Tibial nerve (tissue), 3 donors: ENCODE data around the gene CDK2.

Experiments used
- POLR2A ChIP-seq, 2 donors: fragments of 450-650 bp; IDR thresholded peaks; one replicate each; pipeline ENCODE4 v1.6.1; 2017; ENCODE audit warnings: antibody characterized with exemption in 2 of 2, mild to moderate bottlenecking in 2 of 2, moderate library complexity in 2 of 2
- TF ChIP-seq, protein P1 (sequence below), 5 experiments: fragments of 200-600 bp in 3 of 5; fragments of 450-650 bp in 2 of 5; sonication (generic) in 3 of 5; IDR thresholded peaks; one replicate each; pipeline ENCODE4 v1.5.1; 2016 to 2019; ENCODE audit warnings: antibody characterized with exemption in 5 of 5, mild to moderate bottlenecking in 3 of 5, moderate library complexity in 2 of 5

DNA sequence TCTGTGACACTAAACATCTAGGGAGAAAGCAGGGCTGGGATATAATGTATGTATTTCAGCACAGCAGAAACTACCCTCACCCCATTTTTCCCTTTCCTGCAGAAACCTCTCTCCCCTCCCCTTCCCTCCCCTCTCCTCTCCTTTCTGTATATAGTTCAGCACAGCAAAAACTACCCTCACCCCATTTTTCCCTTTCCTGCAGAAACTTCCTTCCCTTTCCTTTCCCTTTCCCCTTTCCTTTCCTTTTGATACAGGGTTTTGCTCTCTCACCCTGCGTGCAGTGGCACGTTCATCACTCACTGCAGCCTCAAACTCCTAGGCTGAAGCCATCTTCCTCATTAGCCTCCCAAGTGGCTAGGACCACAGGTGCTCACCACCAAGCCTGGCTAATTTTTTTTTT, 2.9 kb upstream of the CDK2 start:
- TF ChIP-seq, protein P1, sequence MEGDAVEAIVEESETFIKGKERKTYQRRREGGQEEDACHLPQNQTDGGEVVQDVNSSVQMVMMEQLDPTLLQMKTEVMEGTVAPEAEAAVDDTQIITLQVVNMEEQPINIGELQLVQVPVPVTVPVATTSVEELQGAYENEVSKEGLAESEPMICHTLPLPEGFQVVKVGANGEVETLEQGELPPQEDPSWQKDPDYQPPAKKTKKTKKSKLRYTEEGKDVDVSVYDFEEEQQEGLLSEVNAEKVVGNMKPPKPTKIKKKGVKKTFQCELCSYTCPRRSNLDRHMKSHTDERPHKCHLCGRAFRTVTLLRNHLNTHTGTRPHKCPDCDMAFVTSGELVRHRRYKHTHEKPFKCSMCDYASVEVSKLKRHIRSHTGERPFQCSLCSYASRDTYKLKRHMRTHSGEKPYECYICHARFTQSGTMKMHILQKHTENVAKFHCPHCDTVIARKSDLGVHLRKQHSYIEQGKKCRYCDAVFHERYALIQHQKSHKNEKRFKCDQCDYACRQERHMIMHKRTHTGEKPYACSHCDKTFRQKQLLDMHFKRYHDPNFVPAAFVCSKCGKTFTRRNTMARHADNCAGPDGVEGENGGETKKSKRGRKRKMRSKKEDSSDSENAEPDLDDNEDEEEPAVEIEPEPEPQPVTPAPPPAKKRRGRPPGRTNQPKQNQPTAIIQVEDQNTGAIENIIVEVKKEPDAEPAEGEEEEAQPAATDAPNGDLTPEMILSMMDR (IDR thresholded peaks at IDR 0.05): no peak
- TF ChIP-seq POLR2A (IDR thresholded peaks at IDR 0.05): no peak
